Measurements from ENCODE around the gene AQP12B. TPM values are rescaled to one million over a fixed set of nuclear protein-coding genes. Genes with fewer than 3 reads are reported as not detected.
A peak's percentile ranks its signal among the peaks of the same experiment; 100 is the strongest.

AQP12B gene
- total RNA-seq, 1 donor from 2014 or later, result not detected

DNA sequence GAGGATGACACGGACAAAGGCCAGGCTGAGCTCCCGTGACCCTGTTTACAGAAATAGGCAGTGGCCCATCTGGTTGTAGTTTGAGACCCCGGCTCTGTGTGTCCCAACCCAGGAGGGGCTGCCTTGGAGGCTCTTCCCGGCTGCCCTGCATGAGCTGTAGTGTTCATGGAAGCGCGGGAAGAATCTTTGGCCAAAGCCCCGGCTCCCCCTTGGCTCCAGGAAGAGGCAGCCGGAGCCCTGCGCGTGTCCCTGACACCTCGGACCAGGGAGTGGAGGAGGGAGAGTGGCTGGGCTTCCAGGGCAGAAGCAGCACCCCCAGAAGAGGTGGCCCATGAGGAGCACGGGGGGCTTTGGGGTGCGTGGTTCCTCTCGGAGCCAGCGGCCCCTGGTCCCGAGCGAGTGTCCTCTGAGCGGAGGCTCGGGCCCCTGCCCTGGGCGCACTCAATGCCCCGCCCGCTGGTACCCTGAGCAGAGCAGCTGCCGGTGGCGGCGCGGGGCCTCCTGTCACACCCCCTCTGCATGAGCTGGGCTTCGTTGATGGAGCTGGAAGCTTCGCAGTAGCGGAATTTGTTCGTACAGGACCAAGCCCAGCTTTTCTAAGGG is 35.7 kb downstream of the AQP12B start:
- Histone ChIP-seq H3K27ac (replicated peaks) (no peak overlapping the region), H3K4me1 (no peaks in the 10 kb centered on the region), H3K4me3 (no peak overlapping the region), H3K36me3 (no peaks in the 10 kb centered on the region), H3K27me3 (ENCODE audit: low read depth) (peaks cover 97% of the 10 kb centered on the region), H3K9me3 (replicated peaks) (no peaks in the 10 kb centered on the region)
- no peak for DNase-seq
- intact Hi-C loops (cut with micrococcal nuclease), result no loop called here
- TF ChIP-seq CTCF (IDR thresholded peaks at IDR 0.05; ENCODE audit: borderline replicate concordance), result no peak

- H3K27ac ChIP-seq (replicated peaks), result no peak overlapping the region
- peak; percentile 6 for DNase-seq
- no peak overlapping the region for H3K4me3 ChIP-seq
- no peaks in the 10 kb centered on the region for H3K36me3 ChIP-seq
- intact Hi-C loops (cut with micrococcal nuclease), result no loop called here
- H3K9me3 ChIP-seq (replicated peaks), result no peaks in the 10 kb centered on the region
- TF ChIP-seq CTCF (IDR thresholded peaks at IDR 0.05; ENCODE audit: borderline replicate concordance), result no peak
- peaks cover 92% of the 10 kb centered on the region for H3K27me3 ChIP-seq (ENCODE audit: low read depth)
- no peaks in the 10 kb centered on the region for H3K4me1 ChIP-seq
These were observed 36.3 kb downstream of the AQP12B start for GRCh38 chr2:240646176-240646899.

DNA sequence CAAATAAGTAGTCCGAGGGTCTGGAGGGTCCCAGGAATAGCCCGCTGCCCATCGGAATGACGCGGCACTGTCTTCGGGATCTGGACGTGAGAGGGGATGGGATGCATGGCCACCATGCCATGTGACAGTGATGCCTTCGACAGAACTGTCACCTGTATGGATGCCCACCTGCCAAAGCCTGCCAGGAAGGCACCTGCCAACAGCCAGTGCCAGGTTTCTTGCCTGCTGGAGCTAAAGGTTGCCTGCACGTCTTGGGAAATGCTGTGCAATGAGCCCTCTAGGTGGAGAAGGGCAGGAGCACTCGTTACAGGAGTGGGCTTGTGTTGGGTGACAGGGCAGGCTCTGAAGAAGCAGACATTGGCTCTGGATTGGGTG is 36.9 kb downstream of the AQP12B start:
- H3K27me3 ChIP-seq (ENCODE audit: low read depth), result peaks cover 87% of the 10 kb centered on the region
- no peaks in the 10 kb centered on the region for H3K36me3 ChIP-seq
- intact Hi-C loops (cut with micrococcal nuclease), result no loop called here
- H3K4me1 ChIP-seq, result no peaks in the 10 kb centered on the region
- no peak overlapping the region for H3K4me3 ChIP-seq
- no peak for TF ChIP-seq CTCF (IDR thresholded peaks at IDR 0.05; ENCODE audit: borderline replicate concordance)
- H3K27ac ChIP-seq (replicated peaks), result no peak overlapping the region
- peak; percentile 6 for DNase-seq
- no peaks in the 10 kb centered on the region for H3K9me3 ChIP-seq (replicated peaks)

DNA sequence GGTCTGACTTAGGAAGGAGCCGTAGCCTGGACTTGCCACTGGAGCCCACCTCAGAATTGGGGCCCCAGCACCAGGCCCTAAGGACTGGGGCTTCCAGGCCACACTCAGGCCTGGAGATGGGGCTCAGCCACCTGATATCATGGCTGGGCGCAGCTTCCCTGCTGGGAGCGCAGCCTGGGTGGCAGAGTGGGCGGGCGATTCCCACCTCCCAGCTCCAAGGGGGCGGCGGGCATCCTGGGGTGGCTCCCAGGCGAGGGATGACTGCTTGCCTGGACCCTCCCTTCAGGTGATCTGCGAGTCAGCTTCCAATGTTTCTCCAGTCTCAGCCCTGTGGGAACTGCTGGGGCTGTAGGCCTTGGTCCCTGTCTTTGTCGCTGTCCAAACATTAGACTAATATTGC is 37.3 kb downstream of the AQP12B start:
- Histone ChIP-seq H3K9me3 (replicated peaks) (no peaks in the 10 kb centered on the region), H3K4me3 (no peak overlapping the region), H3K4me1 (no peaks in the 10 kb centered on the region), H3K27ac (replicated peaks) (no peak overlapping the region), H3K36me3 (no peaks in the 10 kb centered on the region), H3K27me3 (ENCODE audit: low read depth) (peaks cover 82% of the 10 kb centered on the region)
- DNase-seq, result peak; percentile 1
- TF ChIP-seq CTCF (IDR thresholded peaks at IDR 0.05; ENCODE audit: borderline replicate concordance), result no peak
- intact Hi-C loops (cut with micrococcal nuclease), result no loop called here

- intact Hi-C loops (cut with micrococcal nuclease), result no loop called here
These were observed 37.8 kb downstream of the AQP12B start for GRCh38 chr2:240644859-240645301.

More at GRCh38 chr2:240644859-240645301, 37.8 kb downstream of the AQP12B start:
- TF ChIP-seq CTCF (IDR thresholded peaks at IDR 0.05; ENCODE audit: borderline replicate concordance), result no peak
- H3K27me3 ChIP-seq (ENCODE audit: low read depth), result peaks cover 78% of the 10 kb centered on the region
- DNase-seq, result peak; percentile 4
- H3K4me1 ChIP-seq, result no peaks in the 10 kb centered on the region
- no peaks in the 10 kb centered on the region for H3K9me3 ChIP-seq (replicated peaks)
- no peak overlapping the region for H3K27ac ChIP-seq (replicated peaks)
- H3K4me3 ChIP-seq, result no peak overlapping the region
- no peaks in the 10 kb centered on the region for H3K36me3 ChIP-seq

Data from left ventricle myocardium inferior (tissue), 1 donor.